Stimulated activated CD8-positive, alpha-beta memory T cell treated with anti-CD3 and anti-CD28 coated beads, Interleukin-12 subunit alpha, Interleukin-12 subunit beta, amount 100 ng/mL, for 1 hour (primary cell): ENCODE measurements around the gene SPOUT1.
A peak's percentile ranks its signal among the peaks of the same experiment; 100 is the strongest.

ENCODE experiments used
- DNase-seq: peaks from one replicate; pipeline ENCODE4 v3.0.0-alpha.2; 2020; ENCODE audit warnings: low read depth

SPOUT1 gene

DNA sequence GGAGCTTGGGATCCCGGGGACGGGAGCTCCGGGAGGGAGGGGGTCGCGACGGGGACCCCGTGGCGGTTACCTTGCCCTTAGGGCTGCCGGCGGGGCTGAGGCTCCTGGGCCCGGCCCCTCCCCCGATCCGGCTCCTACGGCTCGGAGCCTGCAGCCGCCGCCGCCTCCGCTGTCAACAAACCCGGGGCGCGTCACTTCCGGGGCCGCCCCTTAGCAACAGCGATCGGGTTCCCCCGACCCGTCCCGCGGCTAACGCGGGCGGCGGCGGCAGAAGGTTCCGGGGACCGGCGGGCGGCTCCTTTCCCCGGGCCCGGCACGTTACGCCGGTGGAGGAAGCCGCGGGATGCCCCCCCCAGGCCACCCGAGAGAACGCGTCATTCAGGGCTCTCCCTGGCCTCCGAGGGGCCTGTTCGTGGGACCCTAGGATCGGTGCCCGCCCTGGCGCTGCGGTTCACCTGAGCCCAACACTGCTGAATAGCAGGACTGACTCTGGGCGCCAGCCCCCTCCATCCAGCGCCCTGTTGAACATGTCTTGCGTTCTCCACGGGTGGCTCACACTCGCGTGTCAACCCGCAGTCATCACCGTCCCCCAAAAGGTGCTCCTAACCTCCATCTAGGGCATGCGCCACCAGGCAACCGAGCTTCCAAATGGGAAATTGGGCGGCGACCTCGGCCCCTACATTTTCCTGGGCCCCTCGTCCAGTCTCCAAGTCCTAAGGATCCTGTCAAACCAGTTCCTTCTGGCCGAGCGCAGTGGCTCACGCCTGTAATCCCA is 57.7 kb downstream of the SPOUT1 start, which contains the start of gene ZER1:
TSS of gene ZER1 (minus strand) at position 183 of the 775 bp plus-strand sequence. CDS start 16,362 bp downstream, outside the sequence.
- peak; percentile 88 for DNase-seq

DNA sequence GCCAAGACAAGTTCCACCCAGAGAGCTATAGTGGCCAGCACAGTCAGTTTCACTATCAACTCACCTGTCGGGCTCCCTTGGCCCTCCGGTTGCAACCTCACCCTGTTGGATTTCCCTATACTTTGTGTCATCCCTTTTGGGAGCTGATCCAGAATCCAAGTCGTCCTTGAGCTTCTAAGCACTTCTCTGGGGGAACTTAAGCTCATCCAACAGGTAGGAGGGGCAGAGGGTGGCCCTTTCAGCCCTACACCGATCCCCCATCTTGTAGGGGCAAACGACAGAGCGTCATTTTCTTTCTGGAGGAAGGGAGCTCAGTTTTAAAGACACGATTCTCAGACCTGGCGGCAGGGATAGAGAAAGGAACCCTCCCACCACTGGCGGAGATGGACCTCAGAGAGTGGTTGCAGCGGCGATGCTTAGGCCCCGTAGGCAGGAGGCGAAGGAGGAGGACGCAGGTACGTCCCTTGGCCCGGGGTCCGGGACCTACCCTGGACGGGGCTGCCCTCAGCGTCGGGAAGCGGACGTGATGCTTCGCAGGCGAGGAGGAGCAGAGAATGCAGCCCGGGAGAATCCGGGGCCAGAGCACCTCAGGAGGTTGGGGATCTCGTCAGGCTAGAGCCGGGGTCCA is 58.4 kb downstream of the SPOUT1 start:
- DNase-seq: no peak

DNA sequence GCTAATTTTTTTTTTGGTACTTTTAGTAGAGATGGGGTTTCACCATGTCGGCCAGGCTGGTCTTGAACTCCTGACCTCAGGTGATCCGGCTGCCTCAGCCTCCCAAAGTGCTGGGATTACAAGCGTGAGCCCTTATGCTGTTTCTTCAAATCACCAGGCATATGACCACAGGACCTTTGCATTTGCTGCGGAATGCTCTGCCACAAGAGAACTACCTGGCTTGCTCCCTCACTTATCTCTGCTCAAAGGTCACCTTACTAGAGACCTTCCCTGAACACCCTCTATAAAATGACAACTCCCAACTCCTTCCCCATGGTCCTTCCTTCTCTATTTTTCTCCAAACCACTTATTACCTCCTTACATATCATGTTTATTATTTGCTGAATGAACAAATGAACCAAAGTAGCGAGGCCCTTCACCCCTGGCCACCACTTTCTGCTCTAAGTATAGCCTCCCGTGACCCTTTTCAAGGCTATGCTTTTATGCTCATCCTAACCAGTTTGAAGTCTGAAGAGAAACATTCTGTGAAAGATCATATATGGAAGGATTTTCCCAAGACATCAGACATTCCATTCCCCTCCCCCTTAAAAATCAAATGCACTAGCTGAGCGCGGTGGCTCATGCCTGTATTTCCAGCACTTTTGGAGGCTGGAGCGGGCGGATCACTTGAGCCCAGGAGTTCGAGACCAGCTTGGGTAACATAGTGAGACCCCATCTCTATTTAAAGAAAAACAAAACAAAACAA is 59.1 kb downstream of the SPOUT1 start:
- DNase-seq: no peak
